Karpas-422 (cell line): ENCODE measurements around the gene EDA. TPM values are rescaled to one million over a fixed set of nuclear protein-coding genes. Genes with fewer than 3 reads are reported as not detected.

ENCODE experiments used
- DNase-seq: peaks from one replicate; pipeline ENCODE4 v3.0.0-alpha.2; 2015
- H2AFZ ChIP-seq: fragments of 200-600 bp; sonication (generic); 2 replicates; pipeline ENCODE4 v1.6.1; 2014; ENCODE audit warnings: antibody characterized with exemption, low read length, mixed read lengths
- H3K27ac ChIP-seq: fragments of 200-600 bp; sonication (generic); 2 replicates; pipeline ENCODE4 v1.5.1; 2014; ENCODE audit warnings: mild to moderate bottlenecking, low read length, moderate library complexity
- H3K27me3 ChIP-seq: fragments of 200-600 bp; sonication (generic); 2 replicates; pipeline ENCODE4 v1.6.1; 2014; ENCODE audit warnings: low read length, mixed read lengths
- H3K36me3 ChIP-seq: fragments of 200-600 bp; sonication (generic); 2 replicates; pipeline ENCODE4 v1.6.1; 2014; ENCODE audit warnings: low read length, mixed read lengths; ENCODE audit not compliant: insufficient read depth
- H3K4me1 ChIP-seq: fragments of 200-600 bp; sonication (generic); 2 replicates; pipeline ENCODE4 v1.6.1; 2014; ENCODE audit warnings: mild to moderate bottlenecking, low read length, mixed read lengths
- H3K4me2 ChIP-seq: fragments of 200-600 bp; sonication (generic); 2 replicates; pipeline ENCODE4 v1.6.1; 2014; ENCODE audit warnings: low read length, low read depth, mild to moderate bottlenecking; ENCODE audit not compliant: poor library complexity, severe bottlenecking
- H3K4me3 ChIP-seq: fragments of 200-600 bp; sonication (generic); 2 replicates; pipeline ENCODE4 v1.5.1; 2014; ENCODE audit warnings: mild to moderate bottlenecking, antibody characterized with exemption, low read length, mixed read lengths
- H3K79me2 ChIP-seq: fragments of 200-600 bp; sonication (generic); 2 replicates; pipeline ENCODE4 v1.6.1; 2014; ENCODE audit warnings: mild to moderate bottlenecking, low read length, mixed read lengths
- H3K9ac ChIP-seq: fragments of 200-600 bp; sonication (generic); 2 replicates; pipeline ENCODE4 v1.6.0; 2014; ENCODE audit warnings: low read length
- H3K9me2 ChIP-seq: fragments of 200-600 bp; sonication (generic), shearing (Covaris generic); replicated peaks from 2 replicates; pipeline ENCODE4 v1.6.0; 2014; ENCODE audit warnings: mild to moderate bottlenecking, low read length, moderate library complexity; ENCODE audit not compliant: insufficient read depth
- H3K9me3 ChIP-seq: fragments of 300-700, 200-600 bp; sonication (generic); 2 replicates; pipeline ENCODE4 v1.6.1; 2014; ENCODE audit warnings: low read length, mixed read lengths
- H4K20me1 ChIP-seq: fragments of 200-600 bp; sonication (generic); 2 replicates; pipeline ENCODE4 v1.6.1; 2014; ENCODE audit warnings: mild to moderate bottlenecking, antibody characterized with exemption, low read length, low read depth; ENCODE audit not compliant: insufficient read depth
- total RNA-seq: library from RNA; depleted of rRNA; stranded (reverse); fragments of >200 nt; shearing (Covaris generic); gene quantifications from 2 replicates; pipeline ENCODE4 v1.2.3, GENCODE V29; 2014; ENCODE audit warnings: low replicate concordance

The EDA gene
- total RNA-seq, 1 experiment from 2014 or later: not detected

GRCh38 chrX:70022616-70023015 is 406.7 kb downstream of the EDA start:
- Histone ChIP-seq H3K4me3 (no peak overlapping the region), H3K4me2 (no peak overlapping the region), H3K9ac (no peak overlapping the region), H3K79me2 (no peaks in the 10 kb centered on the region), H3K36me3 (no peaks in the 10 kb centered on the region), H3K27me3 (no peaks in the 10 kb centered on the region), H3K9me2 (no peaks in the 10 kb centered on the region), H3K4me1 (no peaks in the 10 kb centered on the region), H4K20me1 (no peaks in the 10 kb centered on the region), H3K9me3 (no peaks in the 10 kb centered on the region), H2AFZ (no peak overlapping the region), H3K27ac (no peak overlapping the region)
- no peak for DNase-seq

- no peak overlapping the region for H3K9ac ChIP-seq
- no peaks in the 10 kb centered on the region for H4K20me1 ChIP-seq
- no peaks in the 10 kb centered on the region for H3K9me2 ChIP-seq
- no peak for DNase-seq
- no peaks in the 10 kb centered on the region for H3K36me3 ChIP-seq
- H3K27me3 ChIP-seq: no peaks in the 10 kb centered on the region
- H3K79me2 ChIP-seq: no peaks in the 10 kb centered on the region
- H3K27ac ChIP-seq: no peak overlapping the region
- H3K4me3 ChIP-seq: no peak overlapping the region
- H3K4me2 ChIP-seq: no peak overlapping the region
- no peaks in the 10 kb centered on the region for H3K4me1 ChIP-seq
- H2AFZ ChIP-seq: no peak overlapping the region
- H3K9me3 ChIP-seq: no peaks in the 10 kb centered on the region
Measured at GRCh38 chrX:70025464-70025863, 409.6 kb downstream of the EDA start.

GRCh38 chrX:70026112-70026850 is 410.4 kb downstream of the EDA start:
- no peaks in the 10 kb centered on the region for H3K4me1 ChIP-seq
- H4K20me1 ChIP-seq: no peaks in the 10 kb centered on the region
- no peaks in the 10 kb centered on the region for H3K27me3 ChIP-seq
- H3K9me3 ChIP-seq: no peaks in the 10 kb centered on the region
- no peaks in the 10 kb centered on the region for H3K79me2 ChIP-seq
- no peak overlapping the region for H3K4me2 ChIP-seq
- H3K9ac ChIP-seq: no peak overlapping the region
- H3K9me2 ChIP-seq: no peaks in the 10 kb centered on the region
- H3K4me3 ChIP-seq: no peak overlapping the region
- no peaks in the 10 kb centered on the region for H3K36me3 ChIP-seq
- no peak overlapping the region for H3K27ac ChIP-seq
- no peak for DNase-seq
- H2AFZ ChIP-seq: no peak overlapping the region

- no peak overlapping the region for H3K4me3 ChIP-seq
- H3K27ac ChIP-seq: no peak overlapping the region
- no peaks in the 10 kb centered on the region for H3K9me3 ChIP-seq
- H3K9me2 ChIP-seq: no peaks in the 10 kb centered on the region
- no peak overlapping the region for H3K4me2 ChIP-seq
- H3K4me1 ChIP-seq: no peaks in the 10 kb centered on the region
- DNase-seq: no peak
- H4K20me1 ChIP-seq: no peaks in the 10 kb centered on the region
- no peaks in the 10 kb centered on the region for H3K27me3 ChIP-seq
- no peak overlapping the region for H2AFZ ChIP-seq
- no peaks in the 10 kb centered on the region for H3K79me2 ChIP-seq
- no peaks in the 10 kb centered on the region for H3K36me3 ChIP-seq
- no peak overlapping the region for H3K9ac ChIP-seq
Measured at GRCh38 chrX:70026851-70027200, 410.9 kb downstream of the EDA start.

- no peak for DNase-seq
- H3K4me1 ChIP-seq: no peaks in the 10 kb centered on the region
Measured at GRCh38 chrX:70029863-70030262, 413.9 kb downstream of the EDA start.

GRCh38 chrX:70030301-70030767 is 414.4 kb downstream of the EDA start:
- no peaks in the 10 kb centered on the region for H3K36me3 ChIP-seq
- DNase-seq: peak; percentile 83
- no peaks in the 10 kb centered on the region for H3K4me1 ChIP-seq
- H3K9me3 ChIP-seq: no peaks in the 10 kb centered on the region
- H3K9ac ChIP-seq: no peak overlapping the region
- H4K20me1 ChIP-seq: no peaks in the 10 kb centered on the region
- H3K27me3 ChIP-seq: no peaks in the 10 kb centered on the region
- H2AFZ ChIP-seq: no peak overlapping the region
- no peaks in the 10 kb centered on the region for H3K79me2 ChIP-seq
- no peak overlapping the region for H3K4me2 ChIP-seq
- no peak overlapping the region for H3K4me3 ChIP-seq
- H3K27ac ChIP-seq: no peak overlapping the region
- H3K9me2 ChIP-seq: no peaks in the 10 kb centered on the region

More at GRCh38 chrX:70029863-70030262, 413.9 kb downstream of the EDA start:
- Histone ChIP-seq H3K9ac (no peak overlapping the region), H3K27ac (no peak overlapping the region), H3K4me3 (no peak overlapping the region), H3K9me2 (no peaks in the 10 kb centered on the region), H3K4me2 (no peak overlapping the region), H3K36me3 (no peaks in the 10 kb centered on the region), H3K9me3 (no peaks in the 10 kb centered on the region), H3K27me3 (no peaks in the 10 kb centered on the region), H2AFZ (no peak overlapping the region), H4K20me1 (no peaks in the 10 kb centered on the region), H3K79me2 (no peaks in the 10 kb centered on the region)

- no peak for DNase-seq
- H3K36me3 ChIP-seq: no peaks in the 10 kb centered on the region
- no peaks in the 10 kb centered on the region for H3K9me2 ChIP-seq
- no peak overlapping the region for H3K4me2 ChIP-seq
- H3K9me3 ChIP-seq: no peaks in the 10 kb centered on the region
- H3K4me1 ChIP-seq: no peaks in the 10 kb centered on the region
- no peak overlapping the region for H3K4me3 ChIP-seq
- no peaks in the 10 kb centered on the region for H3K79me2 ChIP-seq
- H4K20me1 ChIP-seq: no peaks in the 10 kb centered on the region
- H3K27me3 ChIP-seq: no peaks in the 10 kb centered on the region
- no peak overlapping the region for H3K9ac ChIP-seq
- H3K27ac ChIP-seq: no peak overlapping the region
- H2AFZ ChIP-seq: no peak overlapping the region
Measured at GRCh38 chrX:70032792-70033191, 416.9 kb downstream of the EDA start.

GRCh38 chrX:70033348-70034051 is 417.6 kb downstream of the EDA start:
- no peaks in the 10 kb centered on the region for H3K9me2 ChIP-seq
- H3K27ac ChIP-seq: no peak overlapping the region
- no peak overlapping the region for H3K4me3 ChIP-seq
- H3K4me1 ChIP-seq: no peaks in the 10 kb centered on the region
- no peaks in the 10 kb centered on the region for H4K20me1 ChIP-seq
- no peaks in the 10 kb centered on the region for H3K9me3 ChIP-seq
- no peaks in the 10 kb centered on the region for H3K27me3 ChIP-seq
- no peak overlapping the region for H3K9ac ChIP-seq
- H3K36me3 ChIP-seq: no peaks in the 10 kb centered on the region
- H2AFZ ChIP-seq: no peak overlapping the region
- H3K79me2 ChIP-seq: no peaks in the 10 kb centered on the region
- peak; percentile 85 for DNase-seq
- no peak overlapping the region for H3K4me2 ChIP-seq
